Esophagus muscularis mucosa (tissue), 4 donors: ENCODE data around the gene PLA2G12A.

Source experiments
- EP300 ChIP-seq: sonication (generic); formaldehyde crosslinking; IDR thresholded peaks from one replicate; pipeline ENCODE4 v1.6.1; 2017; ENCODE audit warnings: antibody characterized with exemption
- POLR2A ChIP-seq: fragments of 450-650 bp; IDR thresholded peaks from one replicate; pipeline ENCODE4 v1.6.1; 2017; ENCODE audit warnings: antibody characterized with exemption, moderate library complexity, mild to moderate bottlenecking, low read depth
- POLR2AphosphoS5 ChIP-seq, 2 donors: sonication (generic); formaldehyde crosslinking; IDR thresholded peaks; one replicate each; pipeline ENCODE4 v1.6.1; 2017; ENCODE audit warnings: antibody characterized with exemption in 2 of 2
- TF ChIP-seq, protein P1 (sequence below), 3 experiments: fragments of 200-600 bp in 2 of 3; fragments of 450-650 bp in 1 of 3; sonication (generic) in 2 of 3; IDR thresholded peaks; one replicate each; pipeline ENCODE4 v1.5.1; 2017 to 2019; ENCODE audit warnings: antibody characterized with exemption in 3 of 3, mild to moderate bottlenecking in 2 of 3, moderate library complexity in 1 of 3

DNA sequence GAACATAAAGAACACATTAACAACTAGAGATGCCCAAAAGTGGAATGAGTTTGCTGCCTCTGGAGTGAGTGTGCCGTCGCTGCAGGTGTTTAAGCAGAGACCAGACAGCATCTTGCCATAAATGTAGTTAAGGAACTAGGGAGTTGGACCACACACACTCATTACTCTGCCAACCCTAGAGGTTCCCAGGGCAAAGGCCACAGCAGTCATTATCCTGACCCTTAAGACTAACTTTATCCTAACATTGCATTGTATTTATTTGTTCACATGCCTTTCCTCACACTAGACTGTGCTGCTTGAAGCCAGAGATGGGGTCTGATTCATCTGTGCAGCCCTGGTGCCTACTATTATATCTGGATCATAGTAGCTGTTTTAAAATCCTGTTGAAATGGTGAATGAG is 16.9 kb upstream of the PLA2G12A start:
- TF ChIP-seq, protein P1, sequence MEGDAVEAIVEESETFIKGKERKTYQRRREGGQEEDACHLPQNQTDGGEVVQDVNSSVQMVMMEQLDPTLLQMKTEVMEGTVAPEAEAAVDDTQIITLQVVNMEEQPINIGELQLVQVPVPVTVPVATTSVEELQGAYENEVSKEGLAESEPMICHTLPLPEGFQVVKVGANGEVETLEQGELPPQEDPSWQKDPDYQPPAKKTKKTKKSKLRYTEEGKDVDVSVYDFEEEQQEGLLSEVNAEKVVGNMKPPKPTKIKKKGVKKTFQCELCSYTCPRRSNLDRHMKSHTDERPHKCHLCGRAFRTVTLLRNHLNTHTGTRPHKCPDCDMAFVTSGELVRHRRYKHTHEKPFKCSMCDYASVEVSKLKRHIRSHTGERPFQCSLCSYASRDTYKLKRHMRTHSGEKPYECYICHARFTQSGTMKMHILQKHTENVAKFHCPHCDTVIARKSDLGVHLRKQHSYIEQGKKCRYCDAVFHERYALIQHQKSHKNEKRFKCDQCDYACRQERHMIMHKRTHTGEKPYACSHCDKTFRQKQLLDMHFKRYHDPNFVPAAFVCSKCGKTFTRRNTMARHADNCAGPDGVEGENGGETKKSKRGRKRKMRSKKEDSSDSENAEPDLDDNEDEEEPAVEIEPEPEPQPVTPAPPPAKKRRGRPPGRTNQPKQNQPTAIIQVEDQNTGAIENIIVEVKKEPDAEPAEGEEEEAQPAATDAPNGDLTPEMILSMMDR (IDR thresholded peaks at IDR 0.05), result no peak
- TF ChIP-seq POLR2A (no peak), POLR2AphosphoS5 (IDR thresholded peaks at IDR 0.05) (no peak), EP300 (no peak)
